ENCODE measurements around the gene RPS18. TPM values are rescaled to one million over a fixed set of nuclear protein-coding genes. Genes with fewer than 3 reads are reported as not detected.

RPS18 gene
- polyA plus RNA-seq, 4 donors = 2,953 to 3,403 (median 3,031) TPM

Other genes starting within 250 kb of the RPS18 start
- gene HLA-DPA1, start 198.4 kb upstream of the RPS18 start, polyA plus RNA-seq (ENCODE audit: insufficient read length in 4 of 4) = 10 to 100 TPM; 17.9 to 37.0 (median 19.2) TPM
- 10 to 100 TPM; 18.4 to 24.2 (median 21.3) TPM for gene HLA-DPB1, start 196.1 kb upstream of the RPS18 start, polyA plus RNA-seq (ENCODE audit: insufficient read length in 4 of 4)
- gene COL11A2, start 79.6 kb upstream of the RPS18 start, polyA plus RNA-seq (ENCODE audit: insufficient read length in 4 of 4) = 1 to 10 TPM; 4.7 to 5.6 (median 5.4) TPM
- 10 to 100 TPM; 53.7 to 56.5 (median 54.3) TPM for gene RXRB, start 71.4 kb upstream of the RPS18 start, polyA plus RNA-seq (ENCODE audit: insufficient read length in 4 of 4)
- gene SLC39A7, start 71.2 kb upstream of the RPS18 start, polyA plus RNA-seq (ENCODE audit: insufficient read length in 4 of 4) = 100 to 1,000 TPM; 102 to 118 (median 105) TPM
- 10 to 100 TPM; 20.5 to 35.1 (median 26.7) TPM for gene HSD17B8, start 67.4 kb upstream of the RPS18 start, polyA plus RNA-seq (ENCODE audit: insufficient read length in 4 of 4)
- 10 to 100 TPM; 51.5 to 64.6 (median 56.8) TPM for gene RING1, start 63.6 kb upstream of the RPS18 start, polyA plus RNA-seq (ENCODE audit: insufficient read length in 4 of 4)
- 10 to 100 TPM; 64.3 to 81.7 (median 70.6) TPM for gene VPS52, start 199 bp upstream of the RPS18 start, polyA plus RNA-seq (ENCODE audit: insufficient read length in 4 of 4)
- gene B3GALT4, start 5.0 kb downstream of the RPS18 start, polyA plus RNA-seq (ENCODE audit: insufficient read length in 4 of 4) = 1 to 10 TPM; 4.2 to 5.8 (median 4.6) TPM
- gene WDR46, start 17.2 kb downstream of the RPS18 start, polyA plus RNA-seq (ENCODE audit: insufficient read length in 4 of 4) = 10 to 100 TPM; 59.9 to 72.6 (median 62.5) TPM
- 10 to 100 TPM; 64.2 to 78.3 (median 73.5) TPM for gene PFDN6, start 17.5 kb downstream of the RPS18 start, polyA plus RNA-seq (ENCODE audit: insufficient read length in 4 of 4)
- gene RGL2, start 26.9 kb downstream of the RPS18 start, polyA plus RNA-seq (ENCODE audit: insufficient read length in 4 of 4) = 100 to 1,000 TPM in 3 of 4 donors, 10 to 100 TPM in 1; 98.4 to 122 (median 109) TPM
- 10 to 100 TPM; 31.8 to 43.1 (median 36.2) TPM for gene TAPBP, start 42.0 kb downstream of the RPS18 start, polyA plus RNA-seq (ENCODE audit: insufficient read length in 4 of 4)
- 10 to 100 TPM; 23.9 to 26.2 (median 25.2) TPM for gene ZBTB22, start 45.7 kb downstream of the RPS18 start, polyA plus RNA-seq (ENCODE audit: insufficient read length in 4 of 4)
- 10 to 100 TPM; 52.3 to 58.4 (median 57.6) TPM for gene DAXX, start 50.9 kb downstream of the RPS18 start, polyA plus RNA-seq (ENCODE audit: insufficient read length in 4 of 4)
- 10 to 100 TPM; 35.4 to 39.6 (median 38.3) TPM for gene KIFC1, start 119.7 kb downstream of the RPS18 start, polyA plus RNA-seq (ENCODE audit: insufficient read length in 4 of 4)
- gene PHF1, start 138.9 kb downstream of the RPS18 start, polyA plus RNA-seq (ENCODE audit: insufficient read length in 4 of 4) = 10 to 100 TPM; 71.7 to 80.5 (median 73.3) TPM
- gene CUTA, start 146.0 kb downstream of the RPS18 start, polyA plus RNA-seq (ENCODE audit: insufficient read length in 4 of 4) = 100 to 1,000 TPM; 218 to 278 (median 226) TPM
- gene SYNGAP1, start 148.0 kb downstream of the RPS18 start, polyA plus RNA-seq (ENCODE audit: insufficient read length in 4 of 4) = 10 to 100 TPM; 25.8 to 33.9 (median 30.6) TPM
- gene ZBTB9, start 182.5 kb downstream of the RPS18 start, polyA plus RNA-seq (ENCODE audit: insufficient read length in 4 of 4) = 10 to 100 TPM; 15.3 to 18.0 (median 16.2) TPM